Heart right ventricle (tissue), 16 donors: Measurements from ENCODE around the gene ACSS1. TPM values are rescaled to one million over a fixed set of nuclear protein-coding genes. Genes with fewer than 3 reads are reported as not detected.
A peak's percentile ranks its signal among the peaks of the same experiment; 100 is the strongest.

Experiments
- ATAC-seq, 8 donors: fragments of 200-7000 bp; cut with Tn5 transposase; one replicate each; pipeline ENCODE4 v1.9.1; 2020; ENCODE audit warnings: mild to moderate bottlenecking in 8 of 8, moderate library complexity in 8 of 8, moderate number of reproducible peaks in 1 of 8
- DNase-seq, 2 donors: peaks; one replicate each; pipeline ENCODE4 v3.0.0-alpha.2; 2020
- H3K27ac ChIP-seq, 10 donors: fragments of 200-600 bp; sonication (generic) in 2 of 10; one replicate each; pipeline versions ENCODE4 v1.5.0 to v1.8.0; 2020 to 2022; ENCODE audit warnings: mild to moderate bottlenecking in 3 of 10
- H3K27me3 ChIP-seq, 7 donors: fragments of 200-600 bp; one replicate each; pipeline ENCODE4 v1.8.0; 2021 to 2022; ENCODE audit warnings: mild to moderate bottlenecking in 2 of 7
- H3K36me3 ChIP-seq, 9 donors: fragments of 200-600 bp; sonication (generic) in 1 of 9; one replicate each; pipeline versions ENCODE4 v1.5.0 to v1.8.0; 2020 to 2022; ENCODE audit warnings: mild to moderate bottlenecking in 2 of 9
- H3K4me1 ChIP-seq, 9 donors: fragments of 200-600 bp; sonication (generic) in 1 of 9; one replicate each; pipeline versions ENCODE4 v1.5.0 to v1.8.0; 2020 to 2022; ENCODE audit warnings: mild to moderate bottlenecking in 4 of 9
- H3K4me3 ChIP-seq, 10 donors: fragments of 200-600 bp; sonication (generic) in 2 of 10; one replicate each; pipeline versions ENCODE4 v1.5.0 to v1.8.0; 2020 to 2022; ENCODE audit warnings: mild to moderate bottlenecking in 7 of 10, moderate library complexity in 2 of 10
- H3K9me3 ChIP-seq, 11 donors: fragments of 200-600 bp in 10 of 11; sonication (generic) in 2 of 11; one replicate each; pipeline versions ENCODE4 v1.5.0 to v1.8.0; 2013 to 2022; ENCODE audit warnings: mild to moderate bottlenecking in 2 of 11, control low read depth in 1 of 11, moderate library complexity in 1 of 11
- WGBS, 2 donors: extraction: QIAGEN DNeasy Blood & Tissue Kit; methylation state at CpG; one replicate each; pipeline ENCODE4 v1.1.7; 2013; ENCODE audit warnings: inconsistent platforms in 1 of 2; 5-methylcytosine and 5-hydroxymethylcytosine counted together
- intact Hi-C, 10 donors: fragments of 100-400 bp; cut with DNase I; formaldehyde crosslinking; loops; one replicate each; pipeline versions ENCODE4 v1.11.1 to v1.14.2; 2022
- polyA plus RNA-seq, 2 donors: library from polyadenylated mRNA; stranded (reverse); fragments of 200-250 nt; gene quantifications; one replicate each; pipeline ENCODE4 v1.2.3, GENCODE V29; 2013
- total RNA-seq, 10 donors: library from RNA; stranded (reverse); fragmentation: NEBNext Ultra II Directional in 3 of 10; extraction: Animal tissue kit (Norgen Biotek cat#: 25700) in 3 of 10; gene quantifications; one replicate each; pipeline versions ENCODE4 v1.2.1 to v1.2.4, GENCODE V29; 2021 to 2023
- TF ChIP-seq, protein P1 (sequence below), 9 donors: fragments of 200-600 bp; sonication (generic) in 2 of 9; IDR thresholded peaks; one replicate each; pipeline versions ENCODE4 v1.5.0 to v1.8.0; 2021 to 2022; ENCODE audit warnings: antibody characterized with exemption in 9 of 9, mild to moderate bottlenecking in 5 of 9, moderate library complexity in 1 of 9
- donor health status: Arrhythmogenic right ventricular cardiomyopathy.
- donor health status: ischemic (EF 13 %, LVEDD 7.1; RV severe dilation, severe dysfunction).
- donor health status: healthy with polysubstance abuse.
- donor health status: DM: no; HTN: yes; CAD: no.
- donor health status: DM: no; HTN: no; CAD: no.
- donor health status: ischemic (EF 25% LVEDD 6.9; RV normal size, moderate dysfunction).
- donor health status: ischemic (EF 25% LVEDD 5.7; RV mildly dilated, moderate dysfunction).
- donor health status: healthy.
- donor health status: DM: yes; HTN: yes; CAD: no.
- donor health status: Ischemic cardiomyopathy.
- donor health status: ischemic (EF 35%, LVEDD 5.7; RV mildly dilated, moderate dysfunction).
- donor health status: nonischemic (EF 11% LVEDD 7.7; RV severe dilation, severe dysfunction).
- donor health status: DM: yes; HTN: yes; CAD: no.
- donor health status: PGD.
- donor health status: ischemic (EF 29% LVEDD 5.4; RV normal size, mild dysfunction).
- donor health status: nonischemic (EF 23%, LVEDD 6.1; RV moderate dilation, normal function).

Gene ACSS1
- total and polyA plus RNA-seq, 12 donors: 29.7 to 114 (median 84.9) TPM

DNA sequence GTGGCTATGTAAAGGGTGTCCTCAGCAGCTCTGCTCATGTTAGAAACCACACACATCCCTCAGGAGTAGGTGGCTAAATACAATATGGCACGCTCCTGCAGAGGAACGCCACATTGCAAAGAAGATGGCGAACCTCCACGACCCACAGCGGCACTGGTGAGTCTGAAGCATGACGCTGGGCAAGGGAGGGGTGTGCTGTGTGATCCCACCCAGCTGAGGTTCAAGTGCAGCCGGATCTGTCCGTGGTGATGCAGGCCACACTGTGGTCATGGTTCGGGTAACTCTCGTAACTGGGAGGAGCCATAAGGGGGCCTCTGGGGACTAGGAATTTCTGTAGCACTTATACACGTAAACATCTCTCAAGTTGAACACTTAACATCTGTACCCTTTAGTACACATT lies 42.0 kb downstream of the ACSS1 start:
- Histone ChIP-seq H3K4me3 (no peak overlapping the region), H3K36me3 (peaks cover 0 to 100% (median 64%) of the 10 kb centered on the region in 9 donors), H3K9me3 (no peaks in the 10 kb centered on the region), H3K27ac (no peak overlapping the region), H3K27me3 (no peaks in the 10 kb centered on the region), H3K4me1 (peaks cover 0 to 21% (median 2%) of the 10 kb centered on the region in 9 donors)
- TF ChIP-seq, protein P1, sequence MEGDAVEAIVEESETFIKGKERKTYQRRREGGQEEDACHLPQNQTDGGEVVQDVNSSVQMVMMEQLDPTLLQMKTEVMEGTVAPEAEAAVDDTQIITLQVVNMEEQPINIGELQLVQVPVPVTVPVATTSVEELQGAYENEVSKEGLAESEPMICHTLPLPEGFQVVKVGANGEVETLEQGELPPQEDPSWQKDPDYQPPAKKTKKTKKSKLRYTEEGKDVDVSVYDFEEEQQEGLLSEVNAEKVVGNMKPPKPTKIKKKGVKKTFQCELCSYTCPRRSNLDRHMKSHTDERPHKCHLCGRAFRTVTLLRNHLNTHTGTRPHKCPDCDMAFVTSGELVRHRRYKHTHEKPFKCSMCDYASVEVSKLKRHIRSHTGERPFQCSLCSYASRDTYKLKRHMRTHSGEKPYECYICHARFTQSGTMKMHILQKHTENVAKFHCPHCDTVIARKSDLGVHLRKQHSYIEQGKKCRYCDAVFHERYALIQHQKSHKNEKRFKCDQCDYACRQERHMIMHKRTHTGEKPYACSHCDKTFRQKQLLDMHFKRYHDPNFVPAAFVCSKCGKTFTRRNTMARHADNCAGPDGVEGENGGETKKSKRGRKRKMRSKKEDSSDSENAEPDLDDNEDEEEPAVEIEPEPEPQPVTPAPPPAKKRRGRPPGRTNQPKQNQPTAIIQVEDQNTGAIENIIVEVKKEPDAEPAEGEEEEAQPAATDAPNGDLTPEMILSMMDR (IDR thresholded peaks at IDR 0.05): no peak
- intact Hi-C loops: no loop called here
- 82 to 88% methylated on average over 11 of the region's 11 CpGs for WGBS, 2 donors
- no peak for ATAC-seq
- no peak for DNase-seq

DNA sequence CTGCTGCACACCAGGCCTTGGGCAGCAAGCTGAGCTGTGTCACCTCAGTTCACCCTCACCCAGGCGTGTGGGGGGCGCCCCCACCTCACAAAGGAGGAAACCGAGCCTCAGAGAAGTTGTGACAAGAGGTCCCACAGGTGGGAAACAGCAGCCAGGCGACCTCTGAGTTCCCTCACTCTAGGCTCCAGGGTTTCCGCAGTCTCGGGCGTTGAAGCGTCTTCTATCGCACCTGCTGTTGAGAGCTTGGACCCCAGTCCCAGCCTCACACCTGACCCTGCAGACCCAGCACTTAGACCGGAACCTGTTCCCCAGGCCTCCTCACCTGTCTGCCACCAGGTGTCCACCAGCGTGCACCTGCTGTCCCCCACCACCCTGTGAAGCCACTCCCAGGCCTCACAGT lies 43.1 kb downstream of the ACSS1 start:
- H3K9me3 ChIP-seq: no peaks in the 10 kb centered on the region
- H3K4me3 ChIP-seq: no peak overlapping the region
- no peak overlapping the region for H3K27ac ChIP-seq
- DNase-seq (no peak), ATAC-seq (no peak)
- H3K36me3 ChIP-seq: peaks cover 0 to 100% (median 60%) of the 10 kb centered on the region in 9 donors
- intact Hi-C loops: no loop called here
- WGBS, 2 donors: 89 to 90% methylated on average over 11 of the region's 11 CpGs
- peaks cover 0 to 19% (median 9%) of the 10 kb centered on the region in 9 donors for H3K4me1 ChIP-seq
- H3K27me3 ChIP-seq: no peaks in the 10 kb centered on the region
- TF ChIP-seq, protein P1 (IDR thresholded peaks at IDR 0.05): no peak

DNA sequence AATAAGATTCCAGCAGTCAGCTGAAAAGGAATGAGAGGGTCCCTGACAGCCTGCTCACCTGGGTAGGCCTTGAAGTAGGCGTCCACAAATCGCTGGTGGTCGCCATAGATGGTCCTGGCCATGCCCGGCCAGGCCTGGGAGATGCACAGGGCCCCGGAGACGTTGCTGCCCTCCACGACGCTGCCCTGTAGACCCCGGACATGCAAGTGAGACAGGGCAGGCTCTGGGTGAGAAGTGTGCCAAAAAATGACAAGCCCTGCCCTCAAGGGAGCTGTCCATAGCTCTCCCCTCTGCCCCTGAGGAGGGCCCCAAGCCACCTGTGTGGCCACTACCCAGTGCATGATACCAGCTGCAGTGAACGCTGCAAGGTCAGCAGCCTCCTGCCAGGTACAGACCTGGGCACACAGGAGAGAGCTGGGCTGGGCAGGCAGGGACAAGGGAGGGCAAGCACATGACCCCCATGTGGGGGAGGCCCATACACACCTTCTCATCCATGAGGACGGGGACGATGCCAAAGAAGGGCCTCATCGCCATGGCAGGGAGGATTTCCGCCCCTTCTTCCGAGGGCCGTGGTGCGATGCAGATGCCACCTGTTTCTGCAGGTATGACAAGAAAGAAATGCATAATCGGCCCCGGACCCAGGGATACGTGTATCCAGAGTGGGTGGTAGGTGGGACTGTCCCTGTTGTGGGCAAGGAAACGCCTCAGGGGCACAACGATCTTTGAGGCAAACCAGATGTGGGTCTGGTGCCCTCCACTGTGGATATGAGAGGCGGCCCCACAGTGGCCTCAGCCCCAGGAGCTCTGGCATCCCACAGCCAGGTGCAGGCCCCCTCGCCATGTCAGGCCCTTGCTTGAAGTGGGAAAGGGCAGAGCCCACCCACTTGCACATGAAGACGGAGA lies 44.2 kb downstream of the ACSS1 start:
- no peak for DNase-seq
- no peaks in the 10 kb centered on the region for H3K27me3 ChIP-seq
- TF ChIP-seq, protein P1 (IDR thresholded peaks at IDR 0.05): no peak
- no peaks in the 10 kb centered on the region for H3K9me3 ChIP-seq
- H3K27ac ChIP-seq: no peak overlapping the region
- intact Hi-C loops: no loop called here
- 92 to 94% methylated on average over 25 of the region's 25 CpGs for WGBS, 2 donors
- H3K36me3 ChIP-seq: peaks cover 0 to 100% (median 64%) of the 10 kb centered on the region in 9 donors
- H3K4me3 ChIP-seq: no peak overlapping the region
- H3K4me1 ChIP-seq: peaks cover 0 to 30% (median 9%) of the 10 kb centered on the region in 9 donors
- ATAC-seq: no peak

DNA sequence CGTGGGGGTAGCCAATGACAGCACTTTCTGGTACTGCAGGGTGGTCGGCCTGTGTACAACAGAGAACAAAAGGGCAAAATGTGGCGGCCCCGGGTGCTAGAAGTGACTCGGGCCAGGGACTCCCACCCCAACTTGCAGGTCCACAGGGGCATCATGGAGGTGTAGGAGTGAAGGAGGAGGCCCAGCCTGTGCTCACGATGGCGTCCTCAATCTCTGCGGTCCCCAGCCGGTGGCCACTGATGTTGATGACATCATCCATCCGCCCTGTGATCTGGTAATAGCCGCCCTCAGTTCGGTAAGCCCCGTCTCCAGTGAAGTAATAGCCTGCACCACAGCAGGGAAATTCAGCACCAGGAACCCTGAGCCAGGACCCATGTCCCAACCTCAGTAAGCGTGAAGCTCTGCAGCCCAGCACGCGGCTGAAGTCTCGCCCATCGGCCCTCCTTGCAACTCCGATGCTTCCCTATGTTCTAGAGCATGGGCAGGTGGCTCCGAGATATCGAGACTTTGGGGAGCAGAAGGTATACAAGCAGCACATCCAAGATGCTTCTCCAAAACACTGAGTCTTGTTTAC lies 45.2 kb downstream of the ACSS1 start:
- Histone ChIP-seq H3K27ac (peak overlapping the region in 1 of 10 donors; percentile 43), H3K4me1 (peaks cover 0 to 39% (median 10%) of the 10 kb centered on the region in 9 donors), H3K36me3 (peaks cover 0 to 100% (median 69%) of the 10 kb centered on the region in 9 donors), H3K4me3 (no peak overlapping the region), H3K27me3 (no peaks in the 10 kb centered on the region), H3K9me3 (no peaks in the 10 kb centered on the region)
- intact Hi-C loops: no loop called here
- ATAC-seq: no peak
- TF ChIP-seq, protein P1 (IDR thresholded peaks at IDR 0.05): no peak
- DNase-seq: no peak
- WGBS, 2 donors: 92 to 93% methylated on average over 21 of the region's 21 CpGs
